Smooth muscle cell (in vitro differentiated cells): ENCODE measurements around the gene PANK3. TPM values are rescaled to one million over a fixed set of nuclear protein-coding genes. Genes with fewer than 3 reads are reported as not detected.

Source experiments
- DNase-seq: peaks from one replicate; lab custom pipeline; 2025; ENCODE audit not compliant: unreplicated experiment; lab: John Stamatoyannopoulos, UW
- H2AFZ ChIP-seq: fragments of 200-600 bp; sonication (generic); 2 replicates; pipeline ENCODE4 v1.6.0; 2016; ENCODE audit warnings: antibody characterized with exemption, low read depth, mild to moderate bottlenecking
- H3F3A ChIP-seq: fragments of 200-600 bp; sonication (generic); 2 replicates; pipeline ENCODE4 v1.6.0; 2017; ENCODE audit warnings: antibody characterized with exemption, low read depth
- H3K27ac ChIP-seq: fragments of 200-600 bp; sonication (generic); 2 replicates; pipeline ENCODE4 v1.5.1; 2016; ENCODE audit warnings: low read depth, mild to moderate bottlenecking
- H3K27me3 ChIP-seq: fragments of 200-600 bp; sonication (generic); 2 replicates; pipeline ENCODE4 v1.6.1; 2016; ENCODE audit warnings: low read depth, mild to moderate bottlenecking
- H3K36me3 ChIP-seq: fragments of 200-600 bp; sonication (generic); 2 replicates; pipeline ENCODE4 v1.5.1; 2016; ENCODE audit warnings: low read depth
- H3K4me1 ChIP-seq: fragments of 200-600 bp; sonication (generic); 2 replicates; pipeline ENCODE4 v1.5.1; 2016; ENCODE audit warnings: low read depth
- H3K4me2 ChIP-seq: fragments of 200-600 bp; sonication (generic); 2 replicates; pipeline ENCODE4 v1.6.0; 2016; ENCODE audit warnings: mild to moderate bottlenecking
- H3K4me3 ChIP-seq: fragments of 200-600 bp; sonication (generic); 2 replicates; pipeline ENCODE4 v1.5.1; 2016; ENCODE audit warnings: mild to moderate bottlenecking
- H3K79me2 ChIP-seq: fragments of 200-600 bp; sonication (generic); 2 replicates; pipeline ENCODE4 v1.6.0; 2016; ENCODE audit warnings: low read depth, mild to moderate bottlenecking
- H3K9ac ChIP-seq: fragments of 200-600 bp; sonication (generic); 2 replicates; pipeline ENCODE4 v1.6.0; 2016; ENCODE audit warnings: low read depth
- H3K9me3 ChIP-seq: fragments of 200-600 bp; sonication (generic); replicated peaks from 2 replicates; pipeline ENCODE4 v1.5.1; 2016; ENCODE audit warnings: low read depth
- H4K20me1 ChIP-seq: fragments of 200-600 bp; sonication (generic); 2 replicates; pipeline ENCODE4 v1.6.0; 2016; ENCODE audit warnings: low read depth
- CTCF ChIP-seq: fragments of 200-600 bp; sonication (generic); IDR thresholded peaks from 2 replicates; pipeline ENCODE4 v1.5.1; 2017; ENCODE audit warnings: borderline replicate concordance, mild to moderate bottlenecking, antibody characterized with exemption; ENCODE audit not compliant: insufficient read depth, poor library complexity, severe bottlenecking
- WGBS: methylation state at CpG from one replicate; pipeline ENCODE4 v1.1.7; 2016; ENCODE audit warnings: low lambda C conversion rate; 5-methylcytosine and 5-hydroxymethylcytosine counted together
- polyA plus RNA-seq: library from polyadenylated mRNA; unstranded; fragments of >200 nt; fragmentation: Nextera tagmentation; extraction: Ambion mirVana; gene quantifications from 2 replicates; pipeline ENCODE4 v1.2.1, GENCODE V29; 2016
- total RNA-seq: library from RNA; depleted of rRNA; stranded (reverse); fragments of >200 nt; gene quantifications from 2 replicates; pipeline ENCODE4 v1.2.3, GENCODE V29; 2014

The PANK3 gene
- total and polyA plus RNA-seq, 2 experiments from 2014 or later, result 15.8 to 52.5 TPM

- Histone ChIP-seq H2AFZ (no peak overlapping the region), H3K4me1 (no peaks in the 10 kb centered on the region), H4K20me1 (no peaks in the 10 kb centered on the region), H3K9me3 (no peaks in the 10 kb centered on the region), H3K9ac (no peak overlapping the region), H3F3A (peaks cover 3% of the 10 kb centered on the region), H3K79me2 (no peaks in the 10 kb centered on the region), H3K27ac (no peak overlapping the region), H3K4me2 (no peak overlapping the region), H3K4me3 (no peak overlapping the region), H3K27me3 (no peaks in the 10 kb centered on the region), H3K36me3 (no peaks in the 10 kb centered on the region)
- 85% methylated on average over 4 of the region's 4 CpGs for whole genome bisulfite sequencing
- TF ChIP-seq CTCF, result no peak
- no peak for DNase-seq
Observed at GRCh38 chr5:168612123-168612522, 33.0 kb upstream of the PANK3 start.

GRCh38 chr5:168611165-168611564, 32.0 kb upstream of the PANK3 start:
- H3K9ac ChIP-seq, result no peak overlapping the region
- H3F3A ChIP-seq, result peaks cover 3% of the 10 kb centered on the region
- no peaks in the 10 kb centered on the region for H3K27me3 ChIP-seq
- H3K27ac ChIP-seq, result no peak overlapping the region
- no peak for TF ChIP-seq CTCF
- H3K79me2 ChIP-seq, result no peaks in the 10 kb centered on the region
- no peaks in the 10 kb centered on the region for H3K36me3 ChIP-seq
- H3K4me3 ChIP-seq, result no peak overlapping the region
- no peak overlapping the region for H2AFZ ChIP-seq
- no peaks in the 10 kb centered on the region for H4K20me1 ChIP-seq
- H3K4me2 ChIP-seq, result peak overlapping the region; percentile 1
- no peaks in the 10 kb centered on the region for H3K4me1 ChIP-seq
- 55% methylated on average over 7 of the region's 7 CpGs for WGBS
- no peaks in the 10 kb centered on the region for H3K9me3 ChIP-seq
- no peak for DNase-seq

GRCh38 chr5:168609806-168610482, 30.8 kb upstream of the PANK3 start:
- Histone ChIP-seq H4K20me1 (no peaks in the 10 kb centered on the region), H3K27me3 (no peaks in the 10 kb centered on the region), H3K79me2 (no peaks in the 10 kb centered on the region), H3K9me3 (no peaks in the 10 kb centered on the region), H3K9ac (no peak overlapping the region), H3K4me3 (no peak overlapping the region), H3K27ac (no peak overlapping the region), H3K36me3 (no peaks in the 10 kb centered on the region), H2AFZ (no peak overlapping the region), H3F3A (peaks cover 3% of the 10 kb centered on the region), H3K4me2 (no peak overlapping the region), H3K4me1 (no peaks in the 10 kb centered on the region)
- DNase-seq, result no peak
- WGBS, result 46% methylated on average over 3 of the region's 3 CpGs
- TF ChIP-seq CTCF, result no peak

GRCh38 chr5:168608821-168609220, 29.7 kb upstream of the PANK3 start:
- TF ChIP-seq CTCF, result no peak
- no peak overlapping the region for H3K9ac ChIP-seq
- no peak overlapping the region for H2AFZ ChIP-seq
- H3K4me3 ChIP-seq, result no peak overlapping the region
- peaks cover 3% of the 10 kb centered on the region for H3F3A ChIP-seq
- no peak for DNase-seq
- H3K4me1 ChIP-seq, result no peaks in the 10 kb centered on the region
- no peak overlapping the region for H3K4me2 ChIP-seq
- H3K27me3 ChIP-seq, result no peaks in the 10 kb centered on the region
- no peaks in the 10 kb centered on the region for H3K36me3 ChIP-seq
- H3K9me3 ChIP-seq, result no peaks in the 10 kb centered on the region
- no peaks in the 10 kb centered on the region for H4K20me1 ChIP-seq
- 88% methylated on average over 2 of the region's 2 CpGs for WGBS
- no peak overlapping the region for H3K27ac ChIP-seq
- no peaks in the 10 kb centered on the region for H3K79me2 ChIP-seq
